Osteoblast (primary cell): ENCODE results near the gene ARL10. TPM values are rescaled to one million over a fixed set of nuclear protein-coding genes. Genes with fewer than 3 reads are reported as not detected.
A peak's percentile ranks its signal among the peaks of the same experiment; 100 is the strongest.

Source experiments
- DNase-seq: peaks from one replicate; pipeline ENCODE4 v3.0.0; 2011; ENCODE audit warnings: low spot score, mixed read lengths; ENCODE audit not compliant: insufficient read length; ENCODE audit errors: missing footprints
- H2AFZ ChIP-seq: 2 replicates; pipeline ENCODE4 v1.6.0; 2011; ENCODE audit warnings: mild to moderate bottlenecking, low read length
- H3K27ac ChIP-seq: 2 replicates; pipeline ENCODE4 v1.5.1; 2011; ENCODE audit warnings: mild to moderate bottlenecking, low read depth, low read length, moderate library complexity
- H3K27me3 ChIP-seq: 2 replicates; pipeline ENCODE4 v1.6.0; 2012; ENCODE audit warnings: mild to moderate bottlenecking, control low read depth, inconsistent platforms, low read length, moderate library complexity; ENCODE audit not compliant: insufficient read depth
- H3K36me3 ChIP-seq: 2 replicates; pipeline ENCODE4 v1.5.1; 2011; ENCODE audit warnings: mild to moderate bottlenecking, low read length, control low read depth, moderate library complexity; ENCODE audit not compliant: insufficient read depth
- H3K4me1 ChIP-seq: 2 replicates; pipeline ENCODE4 v1.5.1; 2011; ENCODE audit warnings: mild to moderate bottlenecking, low read length, control low read depth, moderate library complexity; ENCODE audit not compliant: insufficient read depth
- H3K4me2 ChIP-seq: 2 replicates; pipeline ENCODE4 v1.6.0; 2011; ENCODE audit warnings: mild to moderate bottlenecking, low read length; ENCODE audit not compliant: insufficient read depth
- H3K4me3 ChIP-seq: fragments of 200-600 bp; sonication (generic); 3 replicates; pipeline ENCODE4 v1.5.1; 2012; ENCODE audit warnings: mild to moderate bottlenecking, low read length, inconsistent platforms; ENCODE audit not compliant: insufficient read depth
- H3K79me2 ChIP-seq: 2 replicates; pipeline ENCODE4 v1.6.0; 2012; ENCODE audit warnings: mild to moderate bottlenecking, low read length, control low read depth, inconsistent platforms; ENCODE audit not compliant: insufficient read depth
- H3K9me3 ChIP-seq: 2 replicates; pipeline ENCODE4 v1.5.1; 2011; ENCODE audit warnings: low read depth, low read length, control low read depth
- H4K20me1 ChIP-seq: 2 replicates; pipeline ENCODE4 v1.6.0; 2012; ENCODE audit warnings: mild to moderate bottlenecking, low read length, control low read depth; ENCODE audit not compliant: insufficient read depth
- CTCF ChIP-seq: IDR thresholded peaks from 2 replicates; pipeline ENCODE4 v1.5.1; 2011; ENCODE audit warnings: mild to moderate bottlenecking, low read depth, low read length, moderate library complexity; ENCODE audit errors: extremely low read depth
- total RNA-seq: library from RNA; depleted of rRNA; stranded (reverse); fragments of >200 nt; gene quantifications from 2 replicates; pipeline ENCODE4 v1.2.3, GENCODE V29; 2012

Gene ARL10
- total RNA-seq, 1 donor: 14.1 TPM

- no peak overlapping the region for H2AFZ ChIP-seq
- H3K9me3 ChIP-seq: no peaks in the 10 kb centered on the region
- no peak overlapping the region for H3K4me2 ChIP-seq
- peaks cover 15% of the 10 kb centered on the region for H3K4me1 ChIP-seq
- H3K27ac ChIP-seq: no peak overlapping the region
- peaks cover 13% of the 10 kb centered on the region for H4K20me1 ChIP-seq
- H3K36me3 ChIP-seq: peaks cover 40% of the 10 kb centered on the region
- TF ChIP-seq CTCF: no peak
- no peak overlapping the region for H3K4me3 ChIP-seq
- H3K79me2 ChIP-seq: peaks cover 36% of the 10 kb centered on the region
- no peak for DNase-seq
- H3K27me3 ChIP-seq: no peaks in the 10 kb centered on the region
Measured at GRCh38 chr5:176384366-176384930, 19.2 kb downstream of the ARL10 start.

GRCh38 chr5:176384991-176385390 lies 19.7 kb downstream of the ARL10 start:
- no peaks in the 10 kb centered on the region for H3K9me3 ChIP-seq
- no peak overlapping the region for H3K4me2 ChIP-seq
- DNase-seq: no peak
- peaks cover 18% of the 10 kb centered on the region for H3K4me1 ChIP-seq
- peaks cover 13% of the 10 kb centered on the region for H4K20me1 ChIP-seq
- no peak overlapping the region for H3K4me3 ChIP-seq
- no peak for TF ChIP-seq CTCF
- H3K27ac ChIP-seq: no peak overlapping the region
- no peaks in the 10 kb centered on the region for H3K27me3 ChIP-seq
- H3K79me2 ChIP-seq: peaks cover 36% of the 10 kb centered on the region
- no peak overlapping the region for H2AFZ ChIP-seq
- H3K36me3 ChIP-seq: peaks cover 40% of the 10 kb centered on the region

GRCh38 chr5:176386491-176386890 lies 21.2 kb downstream of the ARL10 start:
- peaks cover 13% of the 10 kb centered on the region for H4K20me1 ChIP-seq
- H3K4me3 ChIP-seq: peak overlapping the region; percentile 19
- DNase-seq: no peak
- peak overlapping the region; percentile 94 for H3K4me2 ChIP-seq
- H3K36me3 ChIP-seq: peaks cover 36% of the 10 kb centered on the region
- H3K27ac ChIP-seq: no peak overlapping the region
- H3K27me3 ChIP-seq: no peaks in the 10 kb centered on the region
- H3K4me1 ChIP-seq: peaks cover 18% of the 10 kb centered on the region
- no peak overlapping the region for H2AFZ ChIP-seq
- no peak for TF ChIP-seq CTCF
- H3K9me3 ChIP-seq: no peaks in the 10 kb centered on the region
- H3K79me2 ChIP-seq: peaks cover 39% of the 10 kb centered on the region

GRCh38 chr5:176387384-176387925 lies 22.2 kb downstream of the ARL10 start:
- no peak overlapping the region for H2AFZ ChIP-seq
- peaks cover 39% of the 10 kb centered on the region for H3K79me2 ChIP-seq
- TF ChIP-seq CTCF: peak; percentile 10
- H3K4me1 ChIP-seq: peaks cover 18% of the 10 kb centered on the region
- H3K27me3 ChIP-seq: no peaks in the 10 kb centered on the region
- H3K27ac ChIP-seq: peak overlapping the region; percentile 83
- H3K4me3 ChIP-seq: peak overlapping the region; percentile 90
- peaks cover 35% of the 10 kb centered on the region for H3K36me3 ChIP-seq
- H3K4me2 ChIP-seq: peak overlapping the region; percentile 94
- no peaks in the 10 kb centered on the region for H3K9me3 ChIP-seq
- peaks cover 13% of the 10 kb centered on the region for H4K20me1 ChIP-seq
- DNase-seq: no peak
